H9 (cell line): ENCODE data around the gene OTP. TPM values are rescaled to one million over a fixed set of nuclear protein-coding genes. Genes with fewer than 3 reads are reported as not detected.

Experiments
- DNase-seq: peaks from one replicate; pipeline ENCODE4 v3.0.0-alpha.2; 2017
- H2AFZ ChIP-seq: one replicate; pipeline ENCODE4 v1.6.1; 2013; ENCODE audit warnings: mild to moderate bottlenecking, low read length, control low read depth, moderate library complexity
- H2AK5ac ChIP-seq: 2 replicates; pipeline ENCODE4 v1.6.1; 2013; ENCODE audit warnings: low read length, control low read depth, mixed read lengths; ENCODE audit not compliant: insufficient read length
- H2BK120ac ChIP-seq: one replicate; pipeline ENCODE4 v1.6.1; 2013; ENCODE audit warnings: low read depth, mild to moderate bottlenecking, low read length, control low read depth, inconsistent platforms; ENCODE audit not compliant: poor library complexity, severe bottlenecking
- H2BK12ac ChIP-seq: 2 replicates; pipeline ENCODE4 v1.6.1; 2013; ENCODE audit warnings: low read length, control low read depth, mixed read lengths, low read depth; ENCODE audit not compliant: insufficient read length
- H2BK15ac ChIP-seq: 2 replicates; pipeline ENCODE4 v1.6.1; 2013; ENCODE audit warnings: low read depth, low read length, control low read depth
- H2BK20ac ChIP-seq: one replicate; pipeline ENCODE4 v1.6.1; 2013; ENCODE audit warnings: low read depth, mild to moderate bottlenecking, low read length, control low read depth, inconsistent platforms; ENCODE audit not compliant: poor library complexity, severe bottlenecking
- H2BK5ac ChIP-seq: 2 replicates; pipeline ENCODE4 v1.6.1; 2013; ENCODE audit warnings: low read length, control low read depth, mixed read lengths; ENCODE audit not compliant: insufficient read length
- H3K14ac ChIP-seq: 2 replicates; pipeline ENCODE4 v1.6.1; 2013; ENCODE audit warnings: low read length, control low read depth; ENCODE audit not compliant: insufficient read depth
- H3K18ac ChIP-seq: 2 replicates; pipeline ENCODE4 v1.6.1; 2013; ENCODE audit warnings: low read depth, mild to moderate bottlenecking, mixed read lengths, low read length, control low read depth; ENCODE audit not compliant: insufficient read length
- H3K23ac ChIP-seq: 2 replicates; pipeline ENCODE4 v1.6.1; 2013; ENCODE audit warnings: low read length, control low read depth, mixed read lengths, low read depth; ENCODE audit not compliant: insufficient read length
- H3K23me2 ChIP-seq: 2 replicates; pipeline ENCODE4 v1.6.1; 2013; ENCODE audit warnings: low read depth, mild to moderate bottlenecking, mixed read lengths, low read length, control low read depth; ENCODE audit not compliant: insufficient read length, poor library complexity, severe bottlenecking
- H3K27ac ChIP-seq: 2 replicates; pipeline ENCODE4 v1.5.1; 2013; ENCODE audit warnings: low read length, control low read depth, mixed read lengths, low read depth; ENCODE audit not compliant: insufficient read length
- H3K27me3 ChIP-seq: 2 replicates; pipeline ENCODE4 v1.6.1; 2013; ENCODE audit warnings: low read length, control low read depth, inconsistent platforms; ENCODE audit not compliant: insufficient read depth
- H3K4ac ChIP-seq: 2 replicates; pipeline ENCODE4 v1.6.1; 2013; ENCODE audit warnings: low read depth, mild to moderate bottlenecking, control low read depth, inconsistent platforms, low read length, moderate library complexity
- H3K4me1 ChIP-seq: 2 replicates; pipeline ENCODE4 v1.6.1; 2013; ENCODE audit warnings: low read length, control low read depth, inconsistent platforms; ENCODE audit not compliant: insufficient read depth
- H3K4me2 ChIP-seq: 2 replicates; pipeline ENCODE4 v1.6.1; 2013; ENCODE audit warnings: low read length, control low read depth, mixed read lengths; ENCODE audit not compliant: insufficient read length, insufficient read depth
- H3K56ac ChIP-seq: 2 replicates; pipeline ENCODE4 v1.6.1; 2013; ENCODE audit warnings: low read depth, mild to moderate bottlenecking, mixed read lengths, low read length, control low read depth; ENCODE audit not compliant: insufficient read length
- H3K79me1 ChIP-seq: 2 replicates; pipeline ENCODE4 v1.6.1; 2013; ENCODE audit warnings: low read depth, mild to moderate bottlenecking, moderate library complexity, low read length, control low read depth, inconsistent platforms; ENCODE audit not compliant: insufficient read depth, poor library complexity, severe bottlenecking
- H3K79me2 ChIP-seq: 2 replicates; pipeline ENCODE4 v1.6.1; 2013; ENCODE audit warnings: low read length, control low read depth, inconsistent platforms; ENCODE audit not compliant: insufficient read depth
- H3K9ac ChIP-seq: 2 replicates; pipeline ENCODE4 v1.6.1; 2013; ENCODE audit warnings: low read length, control low read depth, mixed read lengths; ENCODE audit not compliant: insufficient read length; ENCODE audit errors: extremely low read depth
- H3K9me3 ChIP-seq: one replicate; pipeline ENCODE4 v1.6.1; 2013; ENCODE audit warnings: low read depth, low read length, inconsistent platforms; ENCODE audit not compliant: control insufficient read depth
- H3T11ph ChIP-seq: one replicate; pipeline ENCODE4 v1.6.1; 2013; ENCODE audit warnings: mild to moderate bottlenecking, low read length, control low read depth, inconsistent platforms
- H4K20me1 ChIP-seq: one replicate; pipeline ENCODE4 v1.6.1; 2013; ENCODE audit not compliant: control insufficient read depth, insufficient read length, insufficient read depth
- H4K5ac ChIP-seq: 2 replicates; pipeline ENCODE4 v1.6.1; 2013; ENCODE audit warnings: low read depth, mild to moderate bottlenecking, mixed read lengths, low read length, control low read depth; ENCODE audit not compliant: insufficient read length
- H4K8ac ChIP-seq: replicated peaks from 2 replicates; pipeline ENCODE4 v1.6.1; 2013; ENCODE audit warnings: low read length, control low read depth, mixed read lengths, low read depth; ENCODE audit not compliant: insufficient read length
- H4K91ac ChIP-seq: 2 replicates; pipeline ENCODE4 v1.6.1; 2013; ENCODE audit warnings: low read depth, mild to moderate bottlenecking, moderate library complexity, mixed read lengths, low read length, control low read depth; ENCODE audit not compliant: insufficient read length
- H3K27ac Mint-ChIP-seq, 3 experiments: 2 replicates in 2 of 3; 3 replicates in 1 of 3; pipeline ENCODE4 v1.8.0; 2020 to 2021; ENCODE audit warnings: mixed read lengths in 3 of 3, mild to moderate bottlenecking in 1 of 3, moderate library complexity in 1 of 3
- H3K27me3 Mint-ChIP-seq: 2 replicates; pipeline ENCODE4 v1.8.0; 2021; ENCODE audit warnings: low read depth, mild to moderate bottlenecking, moderate library complexity, mixed read lengths
- H3K36me3 Mint-ChIP-seq, 3 experiments: 2 replicates in 2 of 3; 3 replicates in 1 of 3; pipeline ENCODE4 v1.8.0; 2020 to 2021; ENCODE audit warnings: low read depth in 3 of 3, mixed read lengths in 3 of 3; ENCODE audit not compliant: insufficient read depth in 1 of 3
- H3K4me1 Mint-ChIP-seq, 2 experiments: 2 replicates each; pipeline ENCODE4 v1.8.0; 2020; ENCODE audit warnings: mixed read lengths in 2 of 2
- H3K4me3 Mint-ChIP-seq, 2 experiments: 2 replicates in 1 of 2; 3 replicates in 1 of 2; pipeline ENCODE4 v1.8.0; 2020 to 2021; ENCODE audit warnings: mild to moderate bottlenecking in 2 of 2, mixed read lengths in 2 of 2, moderate library complexity in 1 of 2
- H3K9me3 Mint-ChIP-seq, 2 experiments: 2 replicates in 1 of 2; 3 replicates in 1 of 2; pipeline ENCODE4 v1.8.0; 2020; ENCODE audit warnings: mild to moderate bottlenecking in 2 of 2, mixed read lengths in 2 of 2, moderate library complexity in 1 of 2
- CTCF ChIP-seq: fragments of 200-600 bp; sonication (generic); conservative IDR thresholded peaks from 3 replicates; pipeline ENCODE4 v1.8.0; 2021; ENCODE audit warnings: antibody characterized with exemption, mild to moderate bottlenecking
- WGBS: extraction: QIAGEN DNeasy Blood & Tissue Kit; methylation state at CpG from one replicate; pipeline ENCODE4 v1.1.7; 2013; ENCODE audit warnings: missing lambda C conversion rate, low lambda C conversion rate, mixed read lengths; ENCODE audit not compliant: insufficient read length; ENCODE audit errors: extremely low coverage; 5-methylcytosine and 5-hydroxymethylcytosine counted together
- total RNA-seq: library from RNA; stranded (reverse); gene quantifications from 2 replicates; pipeline ENCODE4 v1.2.1, GENCODE V29; 2021

Gene OTP
- total RNA-seq, 1 experiment from 2014 or later, result not detected

GRCh38 chr5:77649776-77650175 is 11.3 kb upstream of the OTP start:
- H3K27me3 ChIP-seq, result peaks cover 34% of the 10 kb centered on the region

More at GRCh38 chr5:77649776-77650175, 11.3 kb upstream of the OTP start:
- Mint-ChIP-seq H3K9me3 (no peaks in the 10 kb centered on the region; a peak in 3 of 5 replicates), H3K4me1 (peaks cover 5 to 7% of the 10 kb centered on the region in 2 experiments), H3K27me3 (peaks cover 99% of the 10 kb centered on the region), H3K4me3 (no peak overlapping the region), H3K36me3 (no peaks in the 10 kb centered on the region), H3K27ac (no peak overlapping the region)
- no peak overlapping the region for H3K9ac ChIP-seq
- no peak overlapping the region for H4K8ac ChIP-seq
- H3K14ac ChIP-seq, result no peak overlapping the region
- no peak overlapping the region for H2BK5ac ChIP-seq
- no peaks in the 10 kb centered on the region for H3K9me3 ChIP-seq
- no peak overlapping the region for H2AK5ac ChIP-seq
- TF ChIP-seq CTCF, result no peak
- no peak overlapping the region for H3K23ac ChIP-seq
- H3K4me2 ChIP-seq, result no peak overlapping the region
- no peak overlapping the region for H3K18ac ChIP-seq
- H2BK120ac ChIP-seq, result no peak overlapping the region
- no CpG with 5 or more reads among the region's 2 CpGs for WGBS
- H2BK20ac ChIP-seq, result no peak overlapping the region
- H3K79me2 ChIP-seq, result no peaks in the 10 kb centered on the region
- no peaks in the 10 kb centered on the region for H3K4me1 ChIP-seq
- no peaks in the 10 kb centered on the region for H3K79me1 ChIP-seq
- H3K56ac ChIP-seq, result no peak overlapping the region
- H4K91ac ChIP-seq, result no peak overlapping the region
- H2AFZ ChIP-seq, result no peak overlapping the region
- no peaks in the 10 kb centered on the region for H4K20me1 ChIP-seq
- H2BK15ac ChIP-seq, result no peak overlapping the region
- no peak overlapping the region for H3T11ph ChIP-seq
- H3K4ac ChIP-seq, result no peak overlapping the region
- H3K27ac ChIP-seq, result no peak overlapping the region
- H2BK12ac ChIP-seq, result no peak overlapping the region
- DNase-seq, result no peak
- H4K5ac ChIP-seq, result no peak overlapping the region
- no peaks in the 10 kb centered on the region for H3K23me2 ChIP-seq
